ENCODE results near the gene SLC12A7. TPM values are rescaled to one million over a fixed set of nuclear protein-coding genes. Genes with fewer than 3 reads are reported as not detected.

Gene SLC12A7
- total and polyA plus RNA-seq, 2 of the 13 experiments (the other 11 are each of a cell fraction or from before 2014, with no cell fraction given) = 14.0 to 18.5 TPM

- H3K36me3 ChIP-seq (replicated peaks in 1 of 2; ENCODE audit: control insufficient read depth in 1 of 2, insufficient read depth in 2 of 2, low read length in 2 of 2) = no peaks in the 10 kb centered on the region
- H3K27ac ChIP-seq (ENCODE audit: extremely low read length, insufficient read depth, low read length) = no peak overlapping the region
- no peaks in the 10 kb centered on the region for H3K9me3 ChIP-seq (ENCODE audit: low read length)
- 0 out of 2 replicates have a peak, but pooled peaks cover 3% of the 10 kb centered on the region for H4K20me1 ChIP-seq (ENCODE audit: insufficient read depth, low read length)
- POLR2A ChIA-PET = interaction anchor here (1.2 kb wide), 1 partner anchor 13 kb away, joined by 3 read pairs; no protein-coding TSS in a partner anchor
- TF ChIP-seq CERS6 (CRISPR knock-in tag; IDR thresholded peaks at IDR 0.05) (no peak), RXRA (CRISPR knock-in tag; IDR thresholded peaks at IDR 0.05) (0 out of 2 replicates have a peak, but pooled peaks have one; percentile 12), THRA (CRISPR knock-in tag; IDR thresholded peaks at IDR 0.05; ENCODE audit: borderline replicate concordance) (peak; percentile 76; the same call in 1 of the 2 replicates), ZNF572 (CRISPR knock-in tag; IDR thresholded peaks at IDR 0.05) (no peak), RXRB (CRISPR knock-in tag; IDR thresholded peaks at IDR 0.05; ENCODE audit: borderline replicate concordance) (0 out of 2 replicates have a peak, but pooled peaks have one; percentile 20), HNRNPL (IDR thresholded peaks at IDR 0.05; ENCODE audit: low read depth, low read length) (0 out of 2 replicates have a peak, but pooled peaks have one; percentile 65)
- CTCF ChIA-PET (ENCODE audit: low intra/inter-chr PET ratio, low total read pairs) = no interaction called here
- in situ Hi-C loops (cut with HindIII; ENCODE audit: extremely low pct_ligation_motif_present, low pct_unique_long_range_greater_than_20kb) (no loop called here), intact Hi-C loops (cut with micrococcal nuclease; ENCODE audit: unreplicated experiment) (no loop called here)
- no peak overlapping the region for H2AFZ ChIP-seq (ENCODE audit: low read length)
- ATAC-seq (no peak), DNase-seq (ENCODE audit: low spot score) (no peak), FAIRE-seq (no peak)
- H3K4me1 ChIP-seq (ENCODE audit: insufficient read depth, low read length) = peaks cover 32% of the 10 kb centered on the region
- no TSS peak for BruUV-seq (replicated peaks)
- no peaks in the 10 kb centered on the region for H3K79me2 ChIP-seq (ENCODE audit: insufficient read depth, low read length)
- no peak overlapping the region for H3K9ac ChIP-seq (ENCODE audit: insufficient read depth, low read depth, low read length)
- H3K4me2 ChIP-seq (ENCODE audit: low read depth, low read length) = no peak overlapping the region
- H3K27me3 ChIP-seq (ENCODE audit: control insufficient read depth in 1 of 2, insufficient read depth in 2 of 2, low read length in 2 of 2) = peaks cover 6 to 77% of the 10 kb centered on the region in 2 experiments
- WGBS (ENCODE audit: low lambda C conversion rate) = 21% methylated on average over 8 of the region's 15 CpGs
- no peak overlapping the region for H3K4me3 ChIP-seq (replicated peaks in 1 of 3; ENCODE audit: insufficient read depth in 1 of 3, low read depth in 2 of 3, low read length in 3 of 3)
These were observed 41.0 kb upstream of the SLC12A7 start for GRCh38 chr5:1152771-1153282.
